HepG2 (cell line): ENCODE results near the gene ARMC10. TPM values are rescaled to one million over a fixed set of nuclear protein-coding genes. Genes with fewer than 3 reads are reported as not detected.

Source experiments
- ATAC-seq: fragments of 200-7000 bp; cut with Tn5 transposase; 3 replicates; pipeline ENCODE4 v1.9.1; 2020; ENCODE audit warnings: mild to moderate bottlenecking, moderate library complexity
- BruUV-seq: library from RNA; stranded (reverse); fragments of 400-500 nt; replicated peaks from 2 replicates; lab custom pipeline; 2021; lab: Mats Ljungman, UMichigan
- CTCF ChIA-PET: fragments of 300-600 bp; formaldehyde crosslinking; extraction: SDS; loops from one replicate; lab custom pipeline; 2021; ENCODE audit warnings: low total read pairs, inconsistent platforms, low intra/inter-chr PET ratio; lab: Yijun Ruan, JAX
- POLR2A ChIA-PET: fragments of 350-600 bp; sonication (Branson Sonifier 250); formaldehyde crosslinking; loops from one replicate; lab custom pipeline; 2020; ENCODE audit warnings: antibody characterized with exemption, inconsistent platforms; lab: Yijun Ruan, JAX
- DNase-seq: peaks from one replicate; pipeline ENCODE4 v3.0.0-alpha.2; 2015; ENCODE audit warnings: low spot score
- FAIRE-seq: peaks from 3 replicates; lab custom pipeline; 2011; peaks lifted over from hg19 to GRCh38; lab: Jason Lieb, UNC
- H2AFZ ChIP-seq: one replicate; pipeline ENCODE4 v1.6.1; 2011; ENCODE audit warnings: low read length, inconsistent platforms
- H3K27ac ChIP-seq: fragments of 300-600 bp; 3 replicates; pipeline ENCODE4 v1.8.0; 2011; ENCODE audit warnings: mixed run types, mild to moderate bottlenecking, mixed read lengths, low read length, inconsistent platforms; ENCODE audit not compliant: insufficient read depth; ENCODE audit errors: extremely low read length
- H3K27me3 ChIP-seq, 2 experiments: fragments of 200-600 bp in 1 of 2; 2 replicates in 1 of 2; 3 replicates in 1 of 2; pipeline versions ENCODE4 v1.6.0 to v1.8.0; 2011; ENCODE audit warnings: low read length in 2 of 2, mild to moderate bottlenecking in 2 of 2, moderate library complexity in 2 of 2, inconsistent platforms in 1 of 2; ENCODE audit not compliant: insufficient read depth in 2 of 2, control insufficient read depth in 1 of 2
- H3K36me3 ChIP-seq, 2 experiments: fragments of 200-600 bp in 1 of 2; replicated peaks in 1 of 2; 2 replicates in 1 of 2; 3 replicates in 1 of 2; pipeline versions ENCODE4 v1.5.1 to v1.8.0; 2011; ENCODE audit warnings: low read length in 2 of 2, inconsistent platforms in 1 of 2; ENCODE audit not compliant: insufficient read depth in 2 of 2, control insufficient read depth in 1 of 2
- H3K4me1 ChIP-seq: 2 replicates; pipeline ENCODE4 v1.5.1; 2012; ENCODE audit warnings: low read length, inconsistent platforms; ENCODE audit not compliant: insufficient read depth
- H3K4me2 ChIP-seq: 2 replicates; pipeline ENCODE4 v1.6.0; 2011; ENCODE audit warnings: low read depth, low read length, inconsistent platforms
- H3K4me3 ChIP-seq, 3 experiments: fragments of 200-600 bp in 1 of 3; sonication (generic), shearing (Covaris generic) in 1 of 3; replicated peaks in 1 of 3; 2 replicates each; pipeline ENCODE4 v1.5.1; 2011 to 2016; ENCODE audit warnings: low read length in 3 of 3, inconsistent platforms in 2 of 3, low read depth in 2 of 3, mild to moderate bottlenecking in 2 of 3, control low read depth in 1 of 3, mixed read lengths in 1 of 3; ENCODE audit not compliant: insufficient read depth in 1 of 3
- H3K79me2 ChIP-seq: one replicate; pipeline ENCODE4 v1.6.1; 2011; ENCODE audit warnings: low read length, inconsistent platforms; ENCODE audit not compliant: insufficient read depth
- H3K9ac ChIP-seq: 2 replicates; pipeline ENCODE4 v1.6.0; 2011; ENCODE audit warnings: mild to moderate bottlenecking, low read depth, low read length, inconsistent platforms; ENCODE audit not compliant: insufficient read depth
- H3K9me3 ChIP-seq: 2 replicates; pipeline ENCODE4 v1.5.1; 2012; ENCODE audit warnings: mild to moderate bottlenecking, low read length
- H4K20me1 ChIP-seq: 2 replicates; pipeline ENCODE4 v1.6.0; 2011; ENCODE audit warnings: inconsistent platforms, mild to moderate bottlenecking, low read length, moderate library complexity; ENCODE audit not compliant: insufficient read depth
- CEBPB ChIP-seq: IDR thresholded peaks from 2 replicates; pipeline ENCODE4 v1.6.1; 2011; ENCODE audit warnings: low read depth, low read length, improper control_type of control experiment, borderline replicate concordance
- SOX6 ChIP-seq, 2 experiments: fragments of 450-650 bp in 1 of 2; sonication (generic) in 1 of 2; formaldehyde crosslinking in 1 of 2; IDR thresholded peaks; 2 replicates each; pipeline versions ENCODE4 v1.4.0 to v1.6.1; 2017 to 2020; ENCODE audit warnings: antibody characterized with exemption in 1 of 2, mild to moderate bottlenecking in 1 of 2, missing genetic modification reagents in 1 of 2
- WGBS: methylation state at CpG from one replicate; pipeline ENCODE4 v1.1.6; 2017; ENCODE audit warnings: low lambda C conversion rate; 5-methylcytosine and 5-hydroxymethylcytosine counted together
- in situ Hi-C: cut with HindIII; loops from 2 replicates; pipeline ENCODE4 v1.10.0; 2017; ENCODE audit warnings: low pct_unique_long_range_greater_than_20kb; ENCODE audit not compliant: extremely low pct_ligation_motif_present
- intact Hi-C: fragments of 100-400 bp; cut with micrococcal nuclease; formaldehyde crosslinking; loops from one replicate; pipeline ENCODE4 v1.10.0; 2022; ENCODE audit not compliant: unreplicated experiment
- polyA plus RNA-seq, 8 experiments: library from polyadenylated mRNA; depleted of rRNA in 3 of 8; stranded (reverse) in 7 of 8; unstranded in 1 of 8; fragments of >200 nt; fragmentation: Illumina TruSeq in 4 of 8; extraction: Trizol in 4 of 8; gene quantifications; 2 replicates each; pipeline versions ENCODE4 v1.2.1 to v1.2.3, GENCODE V29; 2011 to 2016; ENCODE audit warnings: low read depth in 4 of 8, missing spikeins in 1 of 8, mixed read lengths in 1 of 8; ENCODE audit not compliant: insufficient read depth in 1 of 8
- total RNA-seq, 5 experiments: library from RNA; depleted of rRNA; stranded (reverse); fragments of >200 nt; fragmentation: Illumina TruSeq; extraction: Trizol; gene quantifications; 2 replicates each; pipeline ENCODE4 v1.2.3, GENCODE V29; 2016; ENCODE audit warnings: low read depth in 1 of 5
- TF ChIP-seq, protein P1 (sequence below): sonication (generic); formaldehyde crosslinking; IDR thresholded peaks from 2 replicates; pipeline ENCODE4 v1.4.0; 2020; ENCODE audit warnings: missing genetic modification reagents
- TF ChIP-seq, protein P2 (sequence below): sonication (generic); formaldehyde crosslinking; IDR thresholded peaks from 2 replicates; pipeline ENCODE4 v1.8.0; 2022; ENCODE audit warnings: missing genetic modification reagents, mild to moderate bottlenecking, borderline replicate concordance

Gene ARMC10
- total and polyA plus RNA-seq, 2 of the 13 experiments (the other 11 are each of a cell fraction or from before 2014, with no cell fraction given), result 11.3 to 23.7 TPM

DNA sequence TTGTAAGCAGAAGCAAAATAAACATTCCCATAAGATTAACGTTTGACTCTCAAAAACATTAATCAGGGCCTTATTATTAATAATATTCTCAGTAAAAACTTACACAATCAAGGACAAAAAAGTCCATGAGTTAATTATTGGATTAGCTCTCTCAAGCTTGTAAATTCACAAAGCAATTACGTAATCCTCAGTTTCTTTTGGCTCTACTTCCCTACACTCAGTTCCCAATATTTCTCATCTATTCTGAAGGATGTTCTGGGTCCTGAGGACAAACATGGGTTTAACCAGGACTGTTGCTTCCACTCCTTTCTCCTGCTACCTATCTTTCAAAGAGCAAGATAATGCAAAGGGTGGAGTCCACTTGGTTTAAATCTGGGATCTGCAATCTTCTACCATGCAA lies 15.5 kb upstream of the ARMC10 start:
- Histone ChIP-seq H3K4me3 (no peak overlapping the region), H3K4me2 (no peak overlapping the region), H3K36me3 (no peaks in the 10 kb centered on the region), H3K79me2 (no peaks in the 10 kb centered on the region), H3K9ac (no peak overlapping the region), H3K4me1 (no peaks in the 10 kb centered on the region; the same call in 1 of the 2 replicates), H4K20me1 (no peaks in the 10 kb centered on the region), H3K27ac (no peak overlapping the region), H3K9me3 (no peaks in the 10 kb centered on the region), H3K27me3 (no peaks in the 10 kb centered on the region), H2AFZ (no peak overlapping the region)
- DNase-seq (no peak), FAIRE-seq (no peak), ATAC-seq (no peak)
- in situ Hi-C loops (loop anchor here (25.0 kb wide), 1 partner anchor 297 kb away; no protein-coding TSS in a partner anchor), intact Hi-C loops (no loop called here)
- CTCF ChIA-PET, result no interaction called here
- no TSS peak for BruUV-seq
- TF ChIP-seq SOX6 (IDR thresholded peaks at IDR 0.05) (no peak), SOX6 (CRISPR knock-in tag; IDR thresholded peaks at IDR 0.05) (no peak), CEBPB (peak; percentile 57)
- TF ChIP-seq, protein P1, sequence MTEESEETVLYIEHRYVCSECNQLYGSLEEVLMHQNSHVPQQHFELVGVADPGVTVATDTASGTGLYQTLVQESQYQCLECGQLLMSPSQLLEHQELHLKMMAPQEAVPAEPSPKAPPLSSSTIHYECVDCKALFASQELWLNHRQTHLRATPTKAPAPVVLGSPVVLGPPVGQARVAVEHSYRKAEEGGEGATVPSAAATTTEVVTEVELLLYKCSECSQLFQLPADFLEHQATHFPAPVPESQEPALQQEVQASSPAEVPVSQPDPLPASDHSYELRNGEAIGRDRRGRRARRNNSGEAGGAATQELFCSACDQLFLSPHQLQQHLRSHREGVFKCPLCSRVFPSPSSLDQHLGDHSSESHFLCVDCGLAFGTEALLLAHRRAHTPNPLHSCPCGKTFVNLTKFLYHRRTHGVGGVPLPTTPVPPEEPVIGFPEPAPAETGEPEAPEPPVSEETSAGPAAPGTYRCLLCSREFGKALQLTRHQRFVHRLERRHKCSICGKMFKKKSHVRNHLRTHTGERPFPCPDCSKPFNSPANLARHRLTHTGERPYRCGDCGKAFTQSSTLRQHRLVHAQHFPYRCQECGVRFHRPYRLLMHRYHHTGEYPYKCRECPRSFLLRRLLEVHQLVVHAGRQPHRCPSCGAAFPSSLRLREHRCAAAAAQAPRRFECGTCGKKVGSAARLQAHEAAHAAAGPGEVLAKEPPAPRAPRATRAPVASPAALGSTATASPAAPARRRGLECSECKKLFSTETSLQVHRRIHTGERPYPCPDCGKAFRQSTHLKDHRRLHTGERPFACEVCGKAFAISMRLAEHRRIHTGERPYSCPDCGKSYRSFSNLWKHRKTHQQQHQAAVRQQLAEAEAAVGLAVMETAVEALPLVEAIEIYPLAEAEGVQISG (CRISPR knock-in tag), result no peak
- WGBS, result 46% methylated on average over 2 of the region's 2 CpGs
- POLR2A ChIA-PET, result interaction anchor here (1.3 kb wide), 1 partner anchor 15 kb away, joined by 3 read pairs; the partner anchor contains the start of gene FBXL13

DNA sequence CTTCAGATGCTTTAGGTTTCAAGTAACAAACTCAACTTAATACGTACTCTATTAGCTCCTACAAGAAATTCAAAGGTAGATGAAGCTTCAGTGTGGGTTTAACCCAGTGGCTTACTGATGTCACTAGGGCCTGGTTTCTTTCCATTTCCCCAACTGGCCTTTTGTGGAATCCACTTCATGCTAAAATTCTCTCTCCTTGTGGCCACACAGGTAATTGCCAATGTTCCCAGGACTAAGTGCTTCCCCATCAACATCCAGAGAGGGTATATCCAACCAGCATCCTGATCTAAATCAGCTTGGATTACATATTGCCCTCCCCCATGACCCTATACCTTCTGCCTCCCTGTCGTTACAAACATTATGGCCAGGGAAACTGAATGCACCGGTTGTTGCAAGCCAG lies 11.0 kb upstream of the ARMC10 start:
- no peaks in the 10 kb centered on the region for H3K9me3 ChIP-seq
- DNase-seq, result no peak
- no peak; the same call in 2 of the 3 replicates for ATAC-seq
- BruUV-seq, result no TSS peak
- H3K4me2 ChIP-seq, result no peak overlapping the region
- FAIRE-seq, result no peak
- intact Hi-C loops (loop anchor here (10.0 kb wide), 1 partner anchor 319 kb away; the partner anchor contains the start of gene FAM185A), in situ Hi-C loops (loop anchor here (25.0 kb wide), 1 partner anchor 302 kb away; no protein-coding TSS in a partner anchor)
- no peaks in the 10 kb centered on the region for H3K79me2 ChIP-seq
- POLR2A ChIA-PET, result no interaction called here
- H3K4me1 ChIP-seq, result no peaks in the 10 kb centered on the region; the same call in 1 of the 2 replicates
- no peaks in the 10 kb centered on the region for H4K20me1 ChIP-seq
- no peaks in the 10 kb centered on the region for H3K36me3 ChIP-seq
- WGBS, result 43% methylated on average over 3 of the region's 3 CpGs
- CTCF ChIA-PET, result no interaction called here
- H3K4me3 ChIP-seq, result no peak overlapping the region
- TF ChIP-seq, protein P2, sequence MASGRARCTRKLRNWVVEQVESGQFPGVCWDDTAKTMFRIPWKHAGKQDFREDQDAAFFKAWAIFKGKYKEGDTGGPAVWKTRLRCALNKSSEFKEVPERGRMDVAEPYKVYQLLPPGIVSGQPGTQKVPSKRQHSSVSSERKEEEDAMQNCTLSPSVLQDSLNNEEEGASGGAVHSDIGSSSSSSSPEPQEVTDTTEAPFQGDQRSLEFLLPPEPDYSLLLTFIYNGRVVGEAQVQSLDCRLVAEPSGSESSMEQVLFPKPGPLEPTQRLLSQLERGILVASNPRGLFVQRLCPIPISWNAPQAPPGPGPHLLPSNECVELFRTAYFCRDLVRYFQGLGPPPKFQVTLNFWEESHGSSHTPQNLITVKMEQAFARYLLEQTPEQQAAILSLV (CRISPR knock-in tag), result no peak
- H2AFZ ChIP-seq, result no peak overlapping the region
- no peak overlapping the region for H3K27ac ChIP-seq
- H3K27me3 ChIP-seq, result no peaks in the 10 kb centered on the region
- no peak overlapping the region for H3K9ac ChIP-seq
